ENCODE results near the gene AMMECR1.

GRCh38 chrX:110192516-110192915, 125.4 kb downstream of the AMMECR1 start:
- TF ChIP-seq CTCF (IDR thresholded peaks at IDR 0.05; ENCODE audit: poor library complexity, severe bottlenecking) = no peak
- no peak for TF ChIP-seq POLR2AphosphoS5 (IDR thresholded peaks at IDR 0.05)
- TF ChIP-seq EZH2 (IDR thresholded peaks at IDR 0.05; ENCODE audit: borderline replicate concordance, insufficient read depth, low read length, poor library complexity, severe bottlenecking) = no peak
- no peak for TF ChIP-seq REST (IDR thresholded peaks at IDR 0.05; ENCODE audit: borderline replicate concordance)
- TF ChIP-seq TAF1 (IDR thresholded peaks at IDR 0.05; ENCODE audit: low read depth) = no peak
- TF ChIP-seq RAD21 (conservative IDR thresholded peaks at IDR 0.05) = no peak
- TF ChIP-seq SMC3 (conservative IDR thresholded peaks at IDR 0.05; ENCODE audit: poor library complexity) = no peak
- no peak for TF ChIP-seq EP300 (conservative IDR thresholded peaks at IDR 0.05; ENCODE audit: poor library complexity, severe bottlenecking)
- no peak for TF ChIP-seq MXI1 (conservative IDR thresholded peaks at IDR 0.05; ENCODE audit: poor library complexity, severe bottlenecking)

All from neural cell (in vitro differentiated cells).